Breast epithelium (tissue), 4 donors: ENCODE measurements around the gene CA9. TPM values are rescaled to one million over a fixed set of nuclear protein-coding genes. Genes with fewer than 3 reads are reported as not detected.
"Not testable (repeated sequence)": the region's sequence is repeated elsewhere in the genome, so short reads cannot be mapped to it uniquely, and the experiment has no call there.

Experiments used
- DNase-seq, 2 donors: peaks; one replicate each; pipeline ENCODE4 v3.0.0-alpha.2; 2019; ENCODE audit warnings: low spot score in 2 of 2
- H3K27ac ChIP-seq, 2 donors: fragments of 200-600 bp; sonication (generic) in 1 of 2; one replicate each; pipeline ENCODE4 v1.5.1; 2016 to 2019; ENCODE audit warnings: mild to moderate bottlenecking in 1 of 2
- H3K27me3 ChIP-seq, 2 donors: fragments of 200-600 bp; sonication (generic) in 1 of 2; one replicate each; pipeline versions ENCODE4 v1.5.1 to v1.6.0; 2017 to 2019; ENCODE audit warnings: control low read depth in 1 of 2, mild to moderate bottlenecking in 1 of 2
- H3K36me3 ChIP-seq: fragments of 200-600 bp; one replicate; pipeline ENCODE4 v1.5.1; 2019
- H3K4me1 ChIP-seq, 2 donors: fragments of 200-600 bp; sonication (generic); one replicate each; pipeline ENCODE4 v1.5.1; 2016 to 2019; ENCODE audit warnings: control low read depth in 1 of 2
- H3K4me3 ChIP-seq, 3 donors: fragments of 200-600 bp; sonication (generic); 1 replicate in 2 of 3; 2 replicates in 1 of 3; pipeline ENCODE4 v1.5.1; 2016 to 2019; ENCODE audit warnings: mild to moderate bottlenecking in 3 of 3, moderate library complexity in 2 of 3
- H3K9me3 ChIP-seq, 2 donors: fragments of 200-600 bp; sonication (generic) in 1 of 2; one replicate each; pipeline ENCODE4 v1.5.1; 2016 to 2019; ENCODE audit warnings: control low read depth in 1 of 2
- POLR2A ChIP-seq: fragments of 450-650 bp; IDR thresholded peaks from one replicate; pipeline ENCODE4 v1.6.1; 2016; ENCODE audit warnings: antibody characterized with exemption, mild to moderate bottlenecking, moderate library complexity
- POLR2AphosphoS5 ChIP-seq, 3 donors: sonication (generic); formaldehyde crosslinking; IDR thresholded peaks; one replicate each; pipeline ENCODE4 v1.6.1; 2017; ENCODE audit warnings: antibody characterized with exemption in 3 of 3
- intact Hi-C: fragments of 100-400 bp; cut with DNase I; formaldehyde crosslinking; loops from one replicate; pipeline ENCODE4 v1.15.1; 2023; ENCODE audit warnings: low total_unique reads
- total RNA-seq, 3 donors: library from RNA; depleted of rRNA; stranded (reverse); fragments of >200 nt; gene quantifications; one replicate each; pipeline ENCODE4 v1.1.0, GENCODE V29; 2016
- TF ChIP-seq, protein P1 (sequence below), 3 donors: fragments of 450-650 bp; IDR thresholded peaks; one replicate each; pipeline ENCODE4 v1.5.1; 2016 to 2017; ENCODE audit warnings: antibody characterized with exemption in 3 of 3, mild to moderate bottlenecking in 3 of 3, moderate library complexity in 3 of 3

The CA9 gene
- total RNA-seq, 3 donors from 2014 or later: 0.16 to 5.0 TPM; not detected in 1

DNA sequence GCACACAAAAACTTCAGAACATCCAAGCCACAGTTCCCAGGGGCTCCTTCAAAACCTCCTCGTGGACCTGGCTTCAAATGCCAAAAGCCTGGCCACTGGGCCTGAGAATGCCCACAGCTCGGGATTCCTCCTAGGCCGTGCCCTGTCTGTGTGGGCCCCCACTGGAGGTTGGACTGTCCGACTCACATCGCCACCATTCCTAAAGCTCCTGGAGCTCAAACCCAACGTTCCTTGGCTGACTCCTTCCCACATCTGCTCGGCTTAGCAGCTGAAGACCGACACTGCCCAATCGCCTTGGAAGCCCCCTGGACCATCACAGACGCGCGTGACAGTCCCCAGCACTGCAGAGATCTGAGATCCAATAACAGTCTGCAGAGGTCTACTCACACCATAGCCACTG is 30.7 kb upstream of the CA9 start:
- H3K36me3 ChIP-seq: no peaks in the 10 kb centered on the region
- intact Hi-C loops: no loop called here

DNA sequence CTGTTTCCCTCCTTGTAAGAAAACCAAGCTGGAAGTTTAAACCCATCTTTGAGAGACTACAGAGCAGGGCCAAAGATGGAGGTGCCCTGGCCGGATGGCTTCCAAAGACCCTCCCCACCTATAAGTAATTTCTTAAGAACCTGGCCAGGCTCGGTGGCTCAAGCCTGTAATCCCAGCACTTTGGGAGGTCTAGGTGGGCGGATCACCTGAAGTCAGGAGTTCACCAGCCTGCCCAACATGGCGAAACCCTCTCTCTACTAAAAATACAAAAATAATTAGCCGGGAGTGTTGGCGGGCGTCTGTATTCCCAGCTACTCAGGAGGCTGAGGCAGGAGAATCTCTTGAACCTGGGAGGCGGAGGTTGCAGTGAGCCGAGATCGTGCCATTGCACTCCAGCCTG is 28.0 kb upstream of the CA9 start:
- H3K4me1 ChIP-seq, DNase-seq, H3K9me3 ChIP-seq, intact Hi-C loops, H3K27me3 ChIP-seq, H3K36me3 ChIP-seq: not testable (repeated sequence)
- Histone ChIP-seq H3K27ac (peak overlapping the region; percentile 94 to 95), H3K4me3 (peak overlapping the region; percentile 52 to 79 (median 63))

More for the DNA sequence above, 30.7 kb upstream of the CA9 start:
- H3K9me3 ChIP-seq: no peaks in the 10 kb centered on the region
- TF ChIP-seq POLR2A (no peak), POLR2AphosphoS5 (IDR thresholded peaks at IDR 0.05) (no peak)
- TF ChIP-seq, protein P1, sequence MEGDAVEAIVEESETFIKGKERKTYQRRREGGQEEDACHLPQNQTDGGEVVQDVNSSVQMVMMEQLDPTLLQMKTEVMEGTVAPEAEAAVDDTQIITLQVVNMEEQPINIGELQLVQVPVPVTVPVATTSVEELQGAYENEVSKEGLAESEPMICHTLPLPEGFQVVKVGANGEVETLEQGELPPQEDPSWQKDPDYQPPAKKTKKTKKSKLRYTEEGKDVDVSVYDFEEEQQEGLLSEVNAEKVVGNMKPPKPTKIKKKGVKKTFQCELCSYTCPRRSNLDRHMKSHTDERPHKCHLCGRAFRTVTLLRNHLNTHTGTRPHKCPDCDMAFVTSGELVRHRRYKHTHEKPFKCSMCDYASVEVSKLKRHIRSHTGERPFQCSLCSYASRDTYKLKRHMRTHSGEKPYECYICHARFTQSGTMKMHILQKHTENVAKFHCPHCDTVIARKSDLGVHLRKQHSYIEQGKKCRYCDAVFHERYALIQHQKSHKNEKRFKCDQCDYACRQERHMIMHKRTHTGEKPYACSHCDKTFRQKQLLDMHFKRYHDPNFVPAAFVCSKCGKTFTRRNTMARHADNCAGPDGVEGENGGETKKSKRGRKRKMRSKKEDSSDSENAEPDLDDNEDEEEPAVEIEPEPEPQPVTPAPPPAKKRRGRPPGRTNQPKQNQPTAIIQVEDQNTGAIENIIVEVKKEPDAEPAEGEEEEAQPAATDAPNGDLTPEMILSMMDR (IDR thresholded peaks at IDR 0.05): no peak
- no peak overlapping the region for H3K27ac ChIP-seq
- DNase-seq: no peak
- H3K27me3 ChIP-seq: no peaks in the 10 kb centered on the region
- H3K4me1 ChIP-seq: no peaks in the 10 kb centered on the region
- no peak overlapping the region for H3K4me3 ChIP-seq

DNA sequence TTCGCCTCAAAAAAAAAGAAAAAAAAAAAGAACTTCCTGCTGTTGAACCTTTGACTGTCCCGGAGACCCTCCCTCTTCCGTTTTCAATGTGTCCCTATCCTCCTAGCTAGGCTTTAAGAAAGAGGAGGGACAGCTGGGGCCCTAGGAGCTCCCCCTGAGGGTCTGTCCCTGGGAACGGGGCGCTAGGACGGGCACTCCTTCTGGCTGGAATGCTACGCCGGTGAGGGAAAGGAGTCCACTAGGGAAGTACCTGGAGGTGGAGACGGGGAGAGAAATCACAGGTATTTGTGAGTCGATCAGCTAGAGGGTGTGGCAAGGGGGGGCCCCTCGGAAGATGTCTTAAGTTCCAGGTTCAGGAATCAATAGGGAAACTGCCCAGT is 27.6 kb upstream of the CA9 start:
- no peaks in the 10 kb centered on the region for H3K27me3 ChIP-seq
- peak overlapping the region; percentile 52 to 79 (median 63) for H3K4me3 ChIP-seq
- no peaks in the 10 kb centered on the region for H3K36me3 ChIP-seq
- TF ChIP-seq POLR2AphosphoS5 (IDR thresholded peaks at IDR 0.05) (no peak), POLR2A (no peak)
- TF ChIP-seq, protein P1 (IDR thresholded peaks at IDR 0.05): no peak
- intact Hi-C loops: no loop called here
- no peaks in the 10 kb centered on the region for H3K9me3 ChIP-seq
- peak; percentile 63 to 72 for DNase-seq
- H3K27ac ChIP-seq: peak overlapping the region; percentile 94 to 95
- no peaks in the 10 kb centered on the region for H3K4me1 ChIP-seq

DNA sequence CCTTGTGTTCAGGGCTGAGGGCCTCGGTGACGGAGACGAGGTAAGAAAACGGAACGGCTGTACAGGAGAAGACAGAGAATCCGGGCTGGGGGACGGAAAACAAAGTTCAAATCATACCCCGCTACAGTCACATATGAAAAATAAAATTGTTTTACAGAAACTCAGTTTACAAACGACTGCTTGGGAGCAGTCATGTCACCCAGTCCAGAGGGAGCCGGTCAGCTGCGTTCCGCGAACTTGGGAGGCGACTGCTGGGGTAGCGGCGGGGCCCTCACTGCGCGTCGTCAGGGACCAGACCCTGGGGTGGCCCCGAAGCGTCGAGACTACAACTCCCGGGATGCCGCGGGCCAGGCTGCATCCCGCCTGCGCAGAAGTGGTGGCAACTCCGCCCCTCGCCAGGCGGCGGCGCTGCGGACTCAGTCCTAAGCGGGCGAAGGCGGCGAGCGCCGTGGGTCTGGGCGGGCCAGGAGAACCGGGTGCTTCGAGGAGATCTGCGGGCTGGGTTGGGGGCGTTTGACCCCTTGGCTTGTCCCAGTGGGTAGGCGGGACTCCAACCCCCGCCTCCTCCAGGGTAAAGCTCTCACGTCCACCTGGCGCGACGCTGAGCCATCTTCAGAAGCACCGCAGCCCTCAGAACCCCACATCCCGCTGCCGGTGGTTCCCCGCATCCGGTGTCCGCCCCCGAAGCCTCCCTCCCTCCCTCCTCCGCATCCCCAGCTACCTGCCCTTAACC is 27.0 kb upstream of the CA9 start:
- H3K9me3 ChIP-seq: no peaks in the 10 kb centered on the region
- no peaks in the 10 kb centered on the region for H3K4me1 ChIP-seq
- H3K27me3 ChIP-seq: no peaks in the 10 kb centered on the region
- H3K4me3 ChIP-seq: peak overlapping the region; percentile 52 to 79 (median 63)
- DNase-seq: peak; percentile 92 to 94
- no peaks in the 10 kb centered on the region for H3K36me3 ChIP-seq
- peak overlapping the region; percentile 94 to 95 for H3K27ac ChIP-seq
- intact Hi-C loops: no loop called here
- TF ChIP-seq POLR2A: peak; percentile 63
- TF ChIP-seq, protein P1 (IDR thresholded peaks at IDR 0.05): peak; percentile 88 to 95 (median 95)
- TF ChIP-seq POLR2AphosphoS5 (IDR thresholded peaks at IDR 0.05): peak; percentile 88 to 93 (median 89)

DNA sequence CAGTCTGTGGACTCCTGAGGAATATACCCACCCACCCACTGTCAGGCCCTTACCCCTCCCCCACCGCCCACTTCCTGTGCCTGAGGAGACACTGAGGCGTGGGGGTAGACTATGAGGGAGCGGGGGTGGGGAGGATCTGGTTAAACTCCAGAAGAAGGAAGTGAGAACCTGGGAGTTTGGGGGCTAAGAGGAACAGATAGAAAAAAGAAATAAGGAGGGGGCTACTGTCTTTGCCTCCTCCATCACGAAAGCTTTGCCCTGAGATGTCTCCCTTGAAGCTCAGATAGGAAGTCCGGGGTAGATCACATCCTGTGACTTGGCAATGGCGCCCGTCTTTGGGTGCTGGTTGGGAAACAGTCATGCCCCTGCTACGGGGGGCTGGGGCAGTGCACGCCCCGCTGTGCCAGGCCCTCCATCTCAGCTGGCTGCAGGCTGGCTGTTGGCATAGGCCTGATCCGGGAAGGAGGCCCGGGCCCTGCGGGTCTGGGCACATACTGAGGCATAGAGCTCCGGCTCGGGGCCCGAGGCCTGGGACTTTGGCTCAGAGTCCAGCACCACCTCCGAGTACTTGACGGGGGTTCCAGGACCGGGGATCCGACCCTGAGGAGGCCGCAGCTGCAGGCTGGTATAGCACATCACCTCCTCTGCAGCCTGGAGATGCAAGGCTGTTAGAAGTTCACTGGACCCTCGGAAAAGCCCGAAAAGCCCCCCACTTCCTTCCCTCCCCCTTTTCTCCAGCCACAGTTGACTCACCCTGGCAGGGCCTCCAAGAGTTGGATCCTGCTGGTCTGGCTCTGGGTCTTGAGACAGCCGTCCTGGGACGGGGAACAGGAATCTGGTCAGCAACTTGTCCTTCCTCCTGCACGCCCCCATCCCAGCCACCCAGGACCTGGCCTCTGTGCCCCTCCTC is 24.0 kb upstream of the CA9 start:
- H3K4me1 ChIP-seq: no peaks in the 10 kb centered on the region
- H3K36me3 ChIP-seq: no peaks in the 10 kb centered on the region
- intact Hi-C loops: loop anchor here (5.0 kb wide), 1 partner anchor 42 kb away; the partner anchor contains the start of gene TESK1
- peak overlapping the region in 2 of 3 donors; percentile 3 to 7 for H3K4me3 ChIP-seq
- TF ChIP-seq POLR2A: no peak
- TF ChIP-seq, protein P1 (IDR thresholded peaks at IDR 0.05): no peak
- no peak for TF ChIP-seq POLR2AphosphoS5 (IDR thresholded peaks at IDR 0.05)
- DNase-seq: no peak
- H3K27me3 ChIP-seq: no peaks in the 10 kb centered on the region
- peak overlapping the region in 1 of 2 donors; percentile 30 for H3K27ac ChIP-seq
- no peaks in the 10 kb centered on the region for H3K9me3 ChIP-seq
